ENCODE data around the gene GALNS.

The GALNS gene

DNA sequence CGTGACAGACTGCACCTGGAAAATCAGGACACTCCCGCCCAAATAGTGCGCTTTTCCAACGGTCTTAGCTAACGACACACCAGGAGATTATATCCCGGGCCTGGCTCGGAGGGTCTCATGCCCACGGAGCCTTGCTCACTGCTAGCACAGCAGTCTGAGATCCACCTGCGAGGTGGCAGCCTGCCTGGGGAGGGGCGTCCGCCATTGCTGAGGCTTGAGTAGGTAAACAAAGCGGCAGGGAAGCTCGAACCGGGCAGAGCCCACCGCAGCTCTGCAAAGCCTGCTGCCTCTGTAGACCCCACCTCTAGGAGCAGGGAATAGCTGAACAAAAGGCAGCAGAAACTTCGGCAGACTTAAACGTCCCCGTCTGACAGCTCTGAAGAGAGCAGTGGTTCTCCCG is 5.1 kb downstream of the GALNS start:
- Histone ChIP-seq H3K9me2 (replicated peaks; ENCODE audit: insufficient read depth, low read length) (no peaks in the 10 kb centered on the region), H2AFZ (ENCODE audit: low read depth, low read length, severe bottlenecking) (no peak overlapping the region), H3F3A (ENCODE audit: insufficient read depth) (peaks cover 7% of the 10 kb centered on the region), H3K9ac (ENCODE audit: low read length) (no peak overlapping the region), H3K27me3 (ENCODE audit: low read length) (no peaks in the 10 kb centered on the region), H3K9me3 (ENCODE audit: insufficient read depth, low read length) (no peaks in the 10 kb centered on the region), H3K27ac (ENCODE audit: low read depth, low read length) (no peak overlapping the region), H3K79me2 (ENCODE audit: insufficient read depth, low read length) (peaks cover 4% of the 10 kb centered on the region; the same call in 1 of the 2 replicates), H3K4me3 (ENCODE audit: insufficient read depth, low read length, poor library complexity, severe bottlenecking) (no peak overlapping the region), H4K20me1 (ENCODE audit: low read depth, low read length) (no peaks in the 10 kb centered on the region), H3K36me3 (ENCODE audit: low read length) (no peaks in the 10 kb centered on the region), H3K4me2 (ENCODE audit: low read depth, low read length, poor library complexity, severe bottlenecking) (no peak overlapping the region)
- no peak for TF ChIP-seq EZH2phosphoT487 (conservative IDR thresholded peaks at IDR 0.05; ENCODE audit: low read length)
- TF ChIP-seq, protein P1, sequence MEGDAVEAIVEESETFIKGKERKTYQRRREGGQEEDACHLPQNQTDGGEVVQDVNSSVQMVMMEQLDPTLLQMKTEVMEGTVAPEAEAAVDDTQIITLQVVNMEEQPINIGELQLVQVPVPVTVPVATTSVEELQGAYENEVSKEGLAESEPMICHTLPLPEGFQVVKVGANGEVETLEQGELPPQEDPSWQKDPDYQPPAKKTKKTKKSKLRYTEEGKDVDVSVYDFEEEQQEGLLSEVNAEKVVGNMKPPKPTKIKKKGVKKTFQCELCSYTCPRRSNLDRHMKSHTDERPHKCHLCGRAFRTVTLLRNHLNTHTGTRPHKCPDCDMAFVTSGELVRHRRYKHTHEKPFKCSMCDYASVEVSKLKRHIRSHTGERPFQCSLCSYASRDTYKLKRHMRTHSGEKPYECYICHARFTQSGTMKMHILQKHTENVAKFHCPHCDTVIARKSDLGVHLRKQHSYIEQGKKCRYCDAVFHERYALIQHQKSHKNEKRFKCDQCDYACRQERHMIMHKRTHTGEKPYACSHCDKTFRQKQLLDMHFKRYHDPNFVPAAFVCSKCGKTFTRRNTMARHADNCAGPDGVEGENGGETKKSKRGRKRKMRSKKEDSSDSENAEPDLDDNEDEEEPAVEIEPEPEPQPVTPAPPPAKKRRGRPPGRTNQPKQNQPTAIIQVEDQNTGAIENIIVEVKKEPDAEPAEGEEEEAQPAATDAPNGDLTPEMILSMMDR (IDR thresholded peaks at IDR 0.05; ENCODE audit: insufficient read depth, low read length, poor library complexity, severe bottlenecking): no peak

DNA sequence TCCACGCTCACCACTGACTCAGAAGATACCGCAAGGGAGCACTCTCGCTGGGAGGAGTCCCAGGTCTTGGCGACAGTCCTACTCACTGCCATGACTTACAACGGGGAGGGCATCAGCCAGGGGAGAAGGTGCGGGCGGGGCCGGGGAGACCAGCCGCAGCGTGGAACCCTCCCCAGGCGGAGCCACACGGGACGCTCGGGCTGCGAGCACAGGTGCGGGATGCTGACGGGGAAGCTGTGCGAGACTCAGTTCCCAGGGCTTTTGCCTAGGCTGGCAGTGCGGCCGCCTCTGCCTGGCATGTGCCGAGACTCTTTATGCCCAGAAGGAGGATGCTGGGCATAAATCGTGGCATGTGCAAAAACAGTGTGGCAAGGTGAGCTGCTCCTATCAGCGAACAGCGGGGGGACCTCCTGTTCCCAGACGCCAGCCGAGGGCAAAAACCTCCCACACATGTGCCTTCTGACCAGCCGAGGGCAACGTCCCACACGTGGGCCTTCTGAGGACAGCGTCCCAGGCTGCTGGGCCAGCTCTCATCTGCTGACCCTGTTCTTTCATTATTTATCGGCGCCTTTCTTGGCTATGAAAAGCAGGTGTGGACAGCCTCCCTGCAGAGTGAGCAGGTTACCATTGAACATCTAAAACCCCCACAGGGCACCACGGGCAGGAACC is 6.1 kb downstream of the GALNS start:
- H3K9ac ChIP-seq (ENCODE audit: low read length): no peak overlapping the region
- no peak overlapping the region for H3K27ac ChIP-seq (ENCODE audit: low read depth, low read length)
- peaks cover 7% of the 10 kb centered on the region for H3F3A ChIP-seq (ENCODE audit: insufficient read depth)
- H3K4me3 ChIP-seq (ENCODE audit: insufficient read depth, low read length, poor library complexity, severe bottlenecking): no peak overlapping the region
- no peak overlapping the region for H3K4me2 ChIP-seq (ENCODE audit: low read depth, low read length, poor library complexity, severe bottlenecking)
- no peaks in the 10 kb centered on the region for H4K20me1 ChIP-seq (ENCODE audit: low read depth, low read length)
- no peaks in the 10 kb centered on the region for H3K27me3 ChIP-seq (ENCODE audit: low read length)
- H3K9me3 ChIP-seq (ENCODE audit: insufficient read depth, low read length): no peaks in the 10 kb centered on the region
- H3K36me3 ChIP-seq (ENCODE audit: low read length): no peaks in the 10 kb centered on the region
- H3K79me2 ChIP-seq (ENCODE audit: insufficient read depth, low read length): no peaks in the 10 kb centered on the region; the same call in 1 of the 2 replicates
- TF ChIP-seq, protein P1 (IDR thresholded peaks at IDR 0.05; ENCODE audit: insufficient read depth, low read length, poor library complexity, severe bottlenecking): no peak
- no peak for TF ChIP-seq EZH2phosphoT487 (conservative IDR thresholded peaks at IDR 0.05; ENCODE audit: low read length)
- no peak overlapping the region for H2AFZ ChIP-seq (ENCODE audit: low read depth, low read length, severe bottlenecking)
- no peaks in the 10 kb centered on the region for H3K9me2 ChIP-seq (replicated peaks; ENCODE audit: insufficient read depth, low read length)

DNA sequence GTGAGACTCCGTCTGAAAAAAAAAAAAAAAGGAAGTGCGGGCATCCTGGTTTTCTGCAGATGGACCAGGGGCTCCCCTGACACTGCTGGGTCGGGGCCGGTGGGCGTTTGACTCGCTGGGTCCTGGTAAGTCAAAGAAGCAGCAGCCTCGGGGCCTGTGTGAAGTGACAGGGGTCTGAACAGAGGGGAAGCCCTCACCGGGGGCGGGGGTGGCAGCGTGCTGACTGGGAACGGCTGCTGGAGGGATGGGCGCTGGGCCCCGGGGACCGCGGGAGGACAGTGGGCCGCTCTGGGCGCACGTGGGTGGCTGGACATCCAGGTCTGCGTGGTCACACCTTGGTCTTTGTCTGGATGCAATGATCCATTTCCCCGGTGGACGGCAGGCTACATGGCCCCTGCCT is 8.2 kb downstream of the GALNS start:
- no peak overlapping the region for H2AFZ ChIP-seq (ENCODE audit: low read depth, low read length, severe bottlenecking)
- H3K4me3 ChIP-seq (ENCODE audit: insufficient read depth, low read length, poor library complexity, severe bottlenecking): no peak overlapping the region
- H3K27me3 ChIP-seq (ENCODE audit: low read length): no peaks in the 10 kb centered on the region
- no peaks in the 10 kb centered on the region for H3K36me3 ChIP-seq (ENCODE audit: low read length)
- no peak for TF ChIP-seq EZH2phosphoT487 (conservative IDR thresholded peaks at IDR 0.05; ENCODE audit: low read length)
- TF ChIP-seq, protein P1 (IDR thresholded peaks at IDR 0.05; ENCODE audit: insufficient read depth, low read length, poor library complexity, severe bottlenecking): no peak
- no peak overlapping the region for H3K27ac ChIP-seq (ENCODE audit: low read depth, low read length)
- H3K9me3 ChIP-seq (ENCODE audit: insufficient read depth, low read length): no peaks in the 10 kb centered on the region
- no peak overlapping the region for H3K9ac ChIP-seq (ENCODE audit: low read length)
- no peaks in the 10 kb centered on the region for H3K79me2 ChIP-seq (ENCODE audit: insufficient read depth, low read length)
- H3K4me2 ChIP-seq (ENCODE audit: low read depth, low read length, poor library complexity, severe bottlenecking): no peak overlapping the region
- H3F3A ChIP-seq (ENCODE audit: insufficient read depth): no peaks in the 10 kb centered on the region
- H3K9me2 ChIP-seq (replicated peaks; ENCODE audit: insufficient read depth, low read length): no peaks in the 10 kb centered on the region
- no peaks in the 10 kb centered on the region for H4K20me1 ChIP-seq (ENCODE audit: low read depth, low read length)

Data from SU-DHL-6 (cell line).